Measurements from ENCODE around the gene KLHL26. TPM values are rescaled to one million over a fixed set of nuclear protein-coding genes. Genes with fewer than 3 reads are reported as not detected.

Gene KLHL26
- total and polyA plus RNA-seq, 2 of the 13 experiments (the other 11 are each of a cell fraction or from before 2014, with no cell fraction given) = 1.5 to 1.7 TPM

DNA sequence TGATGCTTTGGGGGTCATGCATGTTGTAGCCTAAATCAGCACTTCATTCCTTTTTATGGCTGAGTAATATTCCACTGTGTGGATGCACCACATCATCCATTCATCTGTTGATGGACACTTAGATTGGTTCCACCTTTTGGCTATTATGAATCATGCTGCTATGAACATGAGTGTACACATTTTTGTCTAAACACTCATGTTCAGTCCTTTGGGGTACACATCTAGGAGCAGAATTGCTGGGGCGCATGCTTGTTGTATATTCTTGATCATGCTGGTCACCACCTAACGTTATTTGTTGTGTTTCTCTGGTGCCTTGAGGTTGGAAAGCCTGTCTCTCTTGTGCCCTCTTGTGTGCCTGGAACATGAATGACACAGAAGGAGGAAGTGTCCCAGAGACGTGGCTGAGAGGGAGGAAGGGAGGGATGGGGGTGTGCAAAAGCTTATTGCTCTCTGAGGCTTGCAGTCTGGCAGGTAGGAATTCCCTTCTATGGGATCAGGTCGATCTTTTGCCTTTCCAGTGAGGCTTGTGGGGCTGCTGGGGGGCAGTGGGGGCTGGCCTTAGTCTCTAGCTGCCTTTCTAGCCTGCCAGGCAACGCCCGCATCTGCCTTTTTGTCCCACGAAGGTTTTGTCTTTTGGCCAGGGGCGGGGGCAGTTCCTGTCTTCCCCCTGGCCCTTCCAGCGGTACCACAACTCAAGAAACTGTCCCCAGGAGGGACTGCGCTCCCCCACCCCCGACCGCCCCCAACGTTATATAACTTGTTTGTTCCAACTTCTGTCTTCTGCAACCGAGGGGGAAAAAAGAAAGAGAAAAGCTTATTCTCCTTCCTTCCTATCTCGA is 7.6 kb downstream of the KLHL26 start:
- H3K4me1 ChIP-seq (ENCODE audit: insufficient read depth, low read length) = peaks cover 10% of the 10 kb centered on the region; the same call in 1 of the 2 replicates
- POLR2A ChIA-PET = no interaction called here
- no peak overlapping the region for H2AFZ ChIP-seq (ENCODE audit: low read length)
- H3K79me2 ChIP-seq (ENCODE audit: insufficient read depth, low read length) = peaks cover 12% of the 10 kb centered on the region
- in situ Hi-C loops (cut with HindIII; ENCODE audit: extremely low pct_ligation_motif_present, low pct_unique_long_range_greater_than_20kb) (no loop called here), intact Hi-C loops (cut with micrococcal nuclease; ENCODE audit: unreplicated experiment) (no loop called here)
- CTCF ChIA-PET (ENCODE audit: low intra/inter-chr PET ratio, low total read pairs) = no interaction called here
- FAIRE-seq (no peak), DNase-seq (ENCODE audit: low spot score) (no peak), ATAC-seq (peak; percentile 42; the same call in 1 of the 3 replicates)
- no peak overlapping the region for H3K4me3 ChIP-seq (replicated peaks in 1 of 3; ENCODE audit: insufficient read depth in 1 of 3, low read depth in 2 of 3, low read length in 3 of 3)
- 80% methylated on average over 15 of the region's 15 CpGs for WGBS (ENCODE audit: low lambda C conversion rate)
- no peaks in the 10 kb centered on the region for H3K9me3 ChIP-seq (ENCODE audit: low read length)
- H3K9ac ChIP-seq (ENCODE audit: insufficient read depth, low read depth, low read length) = no peak overlapping the region
- no peak overlapping the region for H3K4me2 ChIP-seq (ENCODE audit: low read depth, low read length)
- no peaks in the 10 kb centered on the region for H4K20me1 ChIP-seq (ENCODE audit: insufficient read depth, low read length)
- no peaks in the 10 kb centered on the region; a peak in 1 of 5 replicates for H3K36me3 ChIP-seq (replicated peaks in 1 of 2; ENCODE audit: control insufficient read depth in 1 of 2, insufficient read depth in 2 of 2, low read length in 2 of 2)
- H3K27ac ChIP-seq (ENCODE audit: extremely low read length, insufficient read depth, low read length) = no peak overlapping the region
- H3K27me3 ChIP-seq (ENCODE audit: control insufficient read depth in 1 of 2, insufficient read depth in 2 of 2, low read length in 2 of 2) = no peaks in the 10 kb centered on the region
- BruUV-seq (replicated peaks) = no TSS peak
- TF ChIP-seq ZNF777 (CRISPR knock-in tag; IDR thresholded peaks at IDR 0.05) = no peak
- no peak for TF ChIP-seq GLI4 (CRISPR knock-in tag; IDR thresholded peaks at IDR 0.05; ENCODE audit: borderline replicate concordance)
- TF ChIP-seq STAG1 (CRISPR knock-in tag; IDR thresholded peaks at IDR 0.05) = peak; percentile 55
- TF ChIP-seq ELF3 (CRISPR knock-in tag; IDR thresholded peaks at IDR 0.05) = peak; percentile 45; the same call in 1 of the 2 replicates
- no peak for TF ChIP-seq ZNF549 (CRISPR knock-in tag; IDR thresholded peaks at IDR 0.05)
- TF ChIP-seq, protein P1, sequence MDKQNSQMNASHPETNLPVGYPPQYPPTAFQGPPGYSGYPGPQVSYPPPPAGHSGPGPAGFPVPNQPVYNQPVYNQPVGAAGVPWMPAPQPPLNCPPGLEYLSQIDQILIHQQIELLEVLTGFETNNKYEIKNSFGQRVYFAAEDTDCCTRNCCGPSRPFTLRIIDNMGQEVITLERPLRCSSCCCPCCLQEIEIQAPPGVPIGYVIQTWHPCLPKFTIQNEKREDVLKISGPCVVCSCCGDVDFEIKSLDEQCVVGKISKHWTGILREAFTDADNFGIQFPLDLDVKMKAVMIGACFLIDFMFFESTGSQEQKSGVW (CRISPR knock-in tag; IDR thresholded peaks at IDR 0.05; ENCODE audit: borderline replicate concordance) = no peak
- TF ChIP-seq ZC3H13 (CRISPR knock-in tag; IDR thresholded peaks at IDR 0.05) = no peak
- no peak for TF ChIP-seq ZNF234 (CRISPR knock-in tag; conservative IDR thresholded peaks at IDR 0.05)
- TF ChIP-seq, protein P2, sequence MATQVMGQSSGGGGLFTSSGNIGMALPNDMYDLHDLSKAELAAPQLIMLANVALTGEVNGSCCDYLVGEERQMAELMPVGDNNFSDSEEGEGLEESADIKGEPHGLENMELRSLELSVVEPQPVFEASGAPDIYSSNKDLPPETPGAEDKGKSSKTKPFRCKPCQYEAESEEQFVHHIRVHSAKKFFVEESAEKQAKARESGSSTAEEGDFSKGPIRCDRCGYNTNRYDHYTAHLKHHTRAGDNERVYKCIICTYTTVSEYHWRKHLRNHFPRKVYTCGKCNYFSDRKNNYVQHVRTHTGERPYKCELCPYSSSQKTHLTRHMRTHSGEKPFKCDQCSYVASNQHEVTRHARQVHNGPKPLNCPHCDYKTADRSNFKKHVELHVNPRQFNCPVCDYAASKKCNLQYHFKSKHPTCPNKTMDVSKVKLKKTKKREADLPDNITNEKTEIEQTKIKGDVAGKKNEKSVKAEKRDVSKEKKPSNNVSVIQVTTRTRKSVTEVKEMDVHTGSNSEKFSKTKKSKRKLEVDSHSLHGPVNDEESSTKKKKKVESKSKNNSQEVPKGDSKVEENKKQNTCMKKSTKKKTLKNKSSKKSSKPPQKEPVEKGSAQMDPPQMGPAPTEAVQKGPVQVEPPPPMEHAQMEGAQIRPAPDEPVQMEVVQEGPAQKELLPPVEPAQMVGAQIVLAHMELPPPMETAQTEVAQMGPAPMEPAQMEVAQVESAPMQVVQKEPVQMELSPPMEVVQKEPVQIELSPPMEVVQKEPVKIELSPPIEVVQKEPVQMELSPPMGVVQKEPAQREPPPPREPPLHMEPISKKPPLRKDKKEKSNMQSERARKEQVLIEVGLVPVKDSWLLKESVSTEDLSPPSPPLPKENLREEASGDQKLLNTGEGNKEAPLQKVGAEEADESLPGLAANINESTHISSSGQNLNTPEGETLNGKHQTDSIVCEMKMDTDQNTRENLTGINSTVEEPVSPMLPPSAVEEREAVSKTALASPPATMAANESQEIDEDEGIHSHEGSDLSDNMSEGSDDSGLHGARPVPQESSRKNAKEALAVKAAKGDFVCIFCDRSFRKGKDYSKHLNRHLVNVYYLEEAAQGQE (IDR thresholded peaks at IDR 0.05; ENCODE audit: borderline replicate concordance in 1 of 2, low read depth in 1 of 2, low read length in 2 of 2) = no peak
- TF ChIP-seq ZSCAN31 (CRISPR knock-in tag; IDR thresholded peaks at IDR 0.05; ENCODE audit: low read depth) = no peak
- TF ChIP-seq, protein P3, sequence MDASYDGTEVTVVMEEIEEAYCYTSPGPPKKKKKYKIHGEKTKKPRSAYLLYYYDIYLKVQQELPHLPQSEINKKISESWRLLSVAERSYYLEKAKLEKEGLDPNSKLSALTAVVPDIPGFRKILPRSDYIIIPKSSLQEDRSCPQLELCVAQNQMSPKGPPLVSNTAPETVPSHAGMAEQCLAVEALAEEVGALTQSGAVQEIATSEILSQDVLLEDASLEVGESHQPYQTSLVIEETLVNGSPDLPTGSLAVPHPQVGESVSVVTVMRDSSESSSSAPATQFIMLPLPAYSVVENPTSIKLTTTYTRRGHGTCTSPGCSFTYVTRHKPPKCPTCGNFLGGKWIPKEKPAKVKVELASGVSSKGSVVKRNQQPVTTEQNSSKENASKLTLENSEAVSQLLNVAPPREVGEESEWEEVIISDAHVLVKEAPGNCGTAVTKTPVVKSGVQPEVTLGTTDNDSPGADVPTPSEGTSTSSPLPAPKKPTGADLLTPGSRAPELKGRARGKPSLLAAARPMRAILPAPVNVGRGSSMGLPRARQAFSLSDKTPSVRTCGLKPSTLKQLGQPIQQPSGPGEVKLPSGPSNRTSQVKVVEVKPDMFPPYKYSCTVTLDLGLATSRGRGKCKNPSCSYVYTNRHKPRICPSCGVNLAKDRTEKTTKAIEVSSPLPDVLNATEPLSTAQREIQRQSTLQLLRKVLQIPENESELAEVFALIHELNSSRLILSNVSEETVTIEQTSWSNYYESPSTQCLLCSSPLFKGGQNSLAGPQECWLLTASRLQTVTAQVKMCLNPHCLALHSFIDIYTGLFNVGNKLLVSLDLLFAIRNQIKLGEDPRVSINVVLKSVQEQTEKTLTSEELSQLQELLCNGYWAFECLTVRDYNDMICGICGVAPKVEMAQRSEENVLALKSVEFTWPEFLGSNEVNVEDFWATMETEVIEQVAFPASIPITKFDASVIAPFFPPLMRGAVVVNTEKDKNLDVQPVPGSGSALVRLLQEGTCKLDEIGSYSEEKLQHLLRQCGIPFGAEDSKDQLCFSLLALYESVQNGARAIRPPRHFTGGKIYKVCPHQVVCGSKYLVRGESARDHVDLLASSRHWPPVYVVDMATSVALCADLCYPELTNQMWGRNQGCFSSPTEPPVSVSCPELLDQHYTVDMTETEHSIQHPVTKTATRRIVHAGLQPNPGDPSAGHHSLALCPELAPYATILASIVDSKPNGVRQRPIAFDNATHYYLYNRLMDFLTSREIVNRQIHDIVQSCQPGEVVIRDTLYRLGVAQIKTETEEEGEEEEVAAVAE (CRISPR knock-in tag; IDR thresholded peaks at IDR 0.05; ENCODE audit: borderline replicate concordance) = no peak
